GM12891 (cell line): ENCODE measurements around the gene ZNFX1.

Experiments used
- PAX5 ChIP-seq: IDR thresholded peaks from 2 replicates; pipeline ENCODE4 v1.6.1; 2011; ENCODE audit warnings: low read length, moderate library complexity, mild to moderate bottlenecking; ENCODE audit not compliant: insufficient read depth, severe bottlenecking
- POLR2A ChIP-seq: IDR thresholded peaks from 2 replicates; pipeline ENCODE4 v1.6.1; 2011; ENCODE audit warnings: low read depth, low read length, control low read depth
- POLR2AphosphoS5 ChIP-seq: IDR thresholded peaks from 2 replicates; pipeline ENCODE4 v1.6.1; 2011; ENCODE audit warnings: low read depth, low read length, control low read depth
- POU2F2 ChIP-seq: IDR thresholded peaks from 2 replicates; pipeline ENCODE4 v1.6.1; 2011; ENCODE audit warnings: low read depth, mild to moderate bottlenecking, control low read depth, low read length, moderate library complexity
- SPI1 ChIP-seq: IDR thresholded peaks from 2 replicates; pipeline ENCODE4 v1.6.1; 2011; ENCODE audit warnings: low read depth, low read length, control low read depth
- TAF1 ChIP-seq: IDR thresholded peaks from 2 replicates; pipeline ENCODE4 v1.6.1; 2011; ENCODE audit warnings: low read depth, low read length, control low read depth

GRCh38 chr20:49245921-49246740 lies 31.7 kb downstream of the ZNFX1 start:
- TF ChIP-seq POLR2A (peak; percentile 73), POLR2AphosphoS5 (peak; percentile 80), POU2F2 (no peak), TAF1 (no peak), SPI1 (no peak), PAX5 (no peak)
